Ishikawa (cell line): Measurements from ENCODE around the gene TET2.

Experiments
- CEBPB ChIP-seq: IDR thresholded peaks from 2 replicates; pipeline ENCODE4 v1.6.1; 2012
- CREB1 ChIP-seq: IDR thresholded peaks from 2 replicates; pipeline ENCODE4 v1.6.1; 2012; ENCODE audit warnings: low read depth
- EGR1 ChIP-seq: IDR thresholded peaks from 2 replicates; pipeline ENCODE4 v1.6.1; 2012
- EP300 ChIP-seq: IDR thresholded peaks from 2 replicates; pipeline ENCODE4 v1.6.1; 2012; ENCODE audit warnings: borderline replicate concordance
- FOXM1 ChIP-seq: IDR thresholded peaks from 2 replicates; pipeline ENCODE4 v1.6.1; 2012; ENCODE audit warnings: low read depth, borderline replicate concordance
- MAX ChIP-seq: IDR thresholded peaks from 2 replicates; pipeline ENCODE4 v1.6.1; 2012
- NFIC ChIP-seq: IDR thresholded peaks from 2 replicates; pipeline ENCODE4 v1.6.1; 2012
- RAD21 ChIP-seq: IDR thresholded peaks from 2 replicates; pipeline ENCODE4 v1.6.1; 2012; ENCODE audit warnings: low read depth
- TAF1 ChIP-seq: IDR thresholded peaks from 2 replicates; pipeline ENCODE4 v1.6.1; 2012; ENCODE audit warnings: low read depth, mild to moderate bottlenecking
- TCF12 ChIP-seq: IDR thresholded peaks from 2 replicates; pipeline ENCODE4 v1.6.1; 2012; ENCODE audit warnings: low read depth
- TEAD4 ChIP-seq: IDR thresholded peaks from 2 replicates; pipeline ENCODE4 v1.6.1; 2012
- USF1 ChIP-seq: IDR thresholded peaks from 2 replicates; pipeline ENCODE4 v1.6.1; 2012
- YY1 ChIP-seq: IDR thresholded peaks from 2 replicates; pipeline ENCODE4 v1.6.1; 2012; ENCODE audit warnings: low read depth
- ZBTB7A ChIP-seq: IDR thresholded peaks from 2 replicates; pipeline ENCODE4 v1.6.1; 2012; ENCODE audit warnings: low read depth
- TF ChIP-seq, protein P1 (sequence below): IDR thresholded peaks from 2 replicates; pipeline ENCODE4 v1.6.1; 2012; ENCODE audit warnings: low read depth, mild to moderate bottlenecking

TET2 gene

DNA sequence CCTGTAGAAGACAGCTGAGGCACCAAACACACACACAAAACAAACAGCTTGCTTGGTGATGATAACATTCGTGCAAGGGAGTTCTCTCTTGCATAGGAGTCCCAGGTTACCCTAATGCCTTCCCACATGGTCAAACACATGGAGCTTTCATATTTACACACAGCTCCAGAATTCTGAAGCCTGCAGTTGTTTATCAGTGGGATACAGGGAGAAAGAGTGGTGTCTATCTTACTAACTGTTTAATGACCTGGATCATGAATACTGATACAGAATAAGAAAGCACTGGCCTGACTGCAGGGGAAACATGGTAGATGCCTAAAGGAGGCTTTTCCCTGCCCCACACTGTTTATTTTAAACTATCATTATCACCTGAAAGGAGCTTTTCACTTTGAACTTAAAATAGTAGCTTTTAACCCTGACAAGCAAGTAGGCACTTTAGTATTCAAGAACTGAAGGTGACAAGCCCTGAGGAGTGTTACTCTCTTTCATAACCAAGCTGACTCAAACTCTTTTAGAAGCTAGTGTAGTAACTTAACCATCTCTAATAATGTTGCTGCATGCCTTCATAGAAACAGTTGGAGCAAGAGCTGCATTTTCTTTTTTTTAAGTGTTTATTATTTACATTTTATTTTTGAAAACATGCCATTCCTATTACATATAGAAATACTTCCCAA, 15.6 kb downstream of the TET2 start:
- no peak for TF ChIP-seq CREB1
- TF ChIP-seq USF1 = no peak
- TF ChIP-seq TAF1 = no peak
- TF ChIP-seq CEBPB = no peak
- TF ChIP-seq MAX = no peak
- no peak for TF ChIP-seq NFIC
- TF ChIP-seq, protein P1, sequence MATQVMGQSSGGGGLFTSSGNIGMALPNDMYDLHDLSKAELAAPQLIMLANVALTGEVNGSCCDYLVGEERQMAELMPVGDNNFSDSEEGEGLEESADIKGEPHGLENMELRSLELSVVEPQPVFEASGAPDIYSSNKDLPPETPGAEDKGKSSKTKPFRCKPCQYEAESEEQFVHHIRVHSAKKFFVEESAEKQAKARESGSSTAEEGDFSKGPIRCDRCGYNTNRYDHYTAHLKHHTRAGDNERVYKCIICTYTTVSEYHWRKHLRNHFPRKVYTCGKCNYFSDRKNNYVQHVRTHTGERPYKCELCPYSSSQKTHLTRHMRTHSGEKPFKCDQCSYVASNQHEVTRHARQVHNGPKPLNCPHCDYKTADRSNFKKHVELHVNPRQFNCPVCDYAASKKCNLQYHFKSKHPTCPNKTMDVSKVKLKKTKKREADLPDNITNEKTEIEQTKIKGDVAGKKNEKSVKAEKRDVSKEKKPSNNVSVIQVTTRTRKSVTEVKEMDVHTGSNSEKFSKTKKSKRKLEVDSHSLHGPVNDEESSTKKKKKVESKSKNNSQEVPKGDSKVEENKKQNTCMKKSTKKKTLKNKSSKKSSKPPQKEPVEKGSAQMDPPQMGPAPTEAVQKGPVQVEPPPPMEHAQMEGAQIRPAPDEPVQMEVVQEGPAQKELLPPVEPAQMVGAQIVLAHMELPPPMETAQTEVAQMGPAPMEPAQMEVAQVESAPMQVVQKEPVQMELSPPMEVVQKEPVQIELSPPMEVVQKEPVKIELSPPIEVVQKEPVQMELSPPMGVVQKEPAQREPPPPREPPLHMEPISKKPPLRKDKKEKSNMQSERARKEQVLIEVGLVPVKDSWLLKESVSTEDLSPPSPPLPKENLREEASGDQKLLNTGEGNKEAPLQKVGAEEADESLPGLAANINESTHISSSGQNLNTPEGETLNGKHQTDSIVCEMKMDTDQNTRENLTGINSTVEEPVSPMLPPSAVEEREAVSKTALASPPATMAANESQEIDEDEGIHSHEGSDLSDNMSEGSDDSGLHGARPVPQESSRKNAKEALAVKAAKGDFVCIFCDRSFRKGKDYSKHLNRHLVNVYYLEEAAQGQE = no peak
- TF ChIP-seq YY1 = no peak
- TF ChIP-seq EP300 = no peak
- no peak for TF ChIP-seq TCF12
- no peak for TF ChIP-seq EGR1
- TF ChIP-seq RAD21 = no peak
- no peak for TF ChIP-seq TEAD4
- no peak for TF ChIP-seq FOXM1
- no peak for TF ChIP-seq ZBTB7A

GRCh38 chr4:105164548-105164947, 17.9 kb downstream of the TET2 start:
- no peak for TF ChIP-seq CREB1
- no peak for TF ChIP-seq TCF12
- no peak for TF ChIP-seq USF1
- no peak for TF ChIP-seq CEBPB
- no peak for TF ChIP-seq YY1
- TF ChIP-seq TEAD4 = no peak

- TF ChIP-seq RAD21 (no peak), EGR1 (no peak), MAX (no peak), NFIC (no peak), YY1 (no peak), EP300 (no peak), USF1 (no peak), TAF1 (no peak), CREB1 (no peak), CEBPB (no peak), TCF12 (no peak), ZBTB7A (no peak), TEAD4 (no peak), FOXM1 (no peak)
- TF ChIP-seq, protein P1 = no peak
Measured at GRCh38 chr4:105166066-105166465, 19.4 kb downstream of the TET2 start.

DNA sequence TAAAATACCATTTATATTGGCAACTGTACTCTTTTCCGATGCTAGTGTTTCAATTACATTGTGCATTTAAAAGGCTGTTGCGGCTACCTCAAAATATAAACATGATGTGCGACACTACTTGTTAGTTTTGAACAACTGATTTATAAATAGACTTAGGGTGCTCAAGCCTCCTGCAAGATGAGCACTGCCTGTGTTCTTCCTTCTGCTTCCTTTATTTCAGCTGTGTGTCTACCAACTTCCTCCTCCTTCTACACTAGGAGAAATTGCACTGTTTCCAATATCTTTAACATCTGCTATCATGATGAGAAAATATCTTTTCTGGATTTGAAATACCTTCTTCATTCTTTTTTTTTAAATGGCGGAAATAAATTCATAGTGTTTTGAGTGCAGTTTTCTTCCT, 24.0 kb downstream of the TET2 start:
- TF ChIP-seq YY1 (no peak), USF1 (no peak), FOXM1 (no peak), ZBTB7A (no peak), CREB1 (no peak), EGR1 (no peak), MAX (no peak), TCF12 (no peak)
- TF ChIP-seq, protein P1 = no peak
